ENCODE measurements around the gene RBM12.

DNA sequence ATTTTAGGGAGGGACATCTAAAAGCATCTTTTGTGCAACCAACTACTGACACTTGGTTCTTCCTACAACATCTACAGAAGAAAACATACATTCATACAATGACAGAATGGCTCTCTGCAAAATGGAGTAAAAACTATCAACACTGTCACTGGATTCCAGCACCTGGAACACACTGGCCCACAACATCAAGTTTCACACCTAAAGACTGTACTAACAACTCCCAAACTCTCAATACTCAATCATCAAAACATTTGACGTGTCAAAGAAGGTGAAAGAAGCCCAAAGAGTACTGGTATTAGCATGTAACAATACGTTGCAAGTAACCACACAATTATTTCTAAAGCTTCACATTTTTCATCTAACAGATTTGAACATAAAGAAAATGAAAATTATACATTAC lies 2.1 kb downstream of the RBM12 start:
- TF ChIP-seq, protein P1, sequence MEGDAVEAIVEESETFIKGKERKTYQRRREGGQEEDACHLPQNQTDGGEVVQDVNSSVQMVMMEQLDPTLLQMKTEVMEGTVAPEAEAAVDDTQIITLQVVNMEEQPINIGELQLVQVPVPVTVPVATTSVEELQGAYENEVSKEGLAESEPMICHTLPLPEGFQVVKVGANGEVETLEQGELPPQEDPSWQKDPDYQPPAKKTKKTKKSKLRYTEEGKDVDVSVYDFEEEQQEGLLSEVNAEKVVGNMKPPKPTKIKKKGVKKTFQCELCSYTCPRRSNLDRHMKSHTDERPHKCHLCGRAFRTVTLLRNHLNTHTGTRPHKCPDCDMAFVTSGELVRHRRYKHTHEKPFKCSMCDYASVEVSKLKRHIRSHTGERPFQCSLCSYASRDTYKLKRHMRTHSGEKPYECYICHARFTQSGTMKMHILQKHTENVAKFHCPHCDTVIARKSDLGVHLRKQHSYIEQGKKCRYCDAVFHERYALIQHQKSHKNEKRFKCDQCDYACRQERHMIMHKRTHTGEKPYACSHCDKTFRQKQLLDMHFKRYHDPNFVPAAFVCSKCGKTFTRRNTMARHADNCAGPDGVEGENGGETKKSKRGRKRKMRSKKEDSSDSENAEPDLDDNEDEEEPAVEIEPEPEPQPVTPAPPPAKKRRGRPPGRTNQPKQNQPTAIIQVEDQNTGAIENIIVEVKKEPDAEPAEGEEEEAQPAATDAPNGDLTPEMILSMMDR (IDR thresholded peaks at IDR 0.05; ENCODE audit: insufficient read depth, low read depth, low read length): no peak
- TF ChIP-seq EZH2 (IDR thresholded peaks at IDR 0.05; ENCODE audit: insufficient read depth, low read length): no peak

Measured in astrocyte (in vitro differentiated cells and primary cell).